Mesendoderm (in vitro differentiated cells): ENCODE results near the gene ZNF425.
A peak's percentile ranks its signal among the peaks of the same experiment; 100 is the strongest.

Experiments used
- DNase-seq: peaks from one replicate; pipeline ENCODE4 v3.0.0; 2013
- H2AK5ac ChIP-seq: 2 replicates; pipeline ENCODE4 v1.6.1; 2013; ENCODE audit warnings: low read length, inconsistent platforms
- H2BK120ac ChIP-seq: 2 replicates; pipeline ENCODE4 v1.6.1; 2013; ENCODE audit warnings: low read depth, mild to moderate bottlenecking, low read length, moderate library complexity, mixed read lengths
- H2BK15ac ChIP-seq: replicated peaks from 2 replicates; pipeline ENCODE4 v1.6.1; 2013; ENCODE audit warnings: low read depth, mild to moderate bottlenecking, moderate library complexity
- H2BK5ac ChIP-seq: 2 replicates; pipeline ENCODE4 v1.6.1; 2013; ENCODE audit warnings: low read length, inconsistent platforms
- H3K18ac ChIP-seq: 2 replicates; pipeline ENCODE4 v1.6.1; 2013; ENCODE audit warnings: mild to moderate bottlenecking, low read length, mixed read lengths
- H3K23ac ChIP-seq: one replicate; pipeline ENCODE4 v1.6.1; 2013; ENCODE audit warnings: low read length
- H3K27ac ChIP-seq: 2 replicates; pipeline ENCODE4 v1.5.1; 2013; ENCODE audit warnings: low read depth, mild to moderate bottlenecking, inconsistent platforms, low read length, moderate library complexity
- H3K27me3 ChIP-seq: 2 replicates; pipeline ENCODE4 v1.6.1; 2013; ENCODE audit warnings: low read length, control low read depth, mild to moderate bottlenecking, inconsistent platforms; ENCODE audit not compliant: insufficient read depth, poor library complexity
- H3K36me3 ChIP-seq: 2 replicates; pipeline ENCODE4 v1.6.1; 2013; ENCODE audit warnings: low read length, inconsistent platforms; ENCODE audit not compliant: control insufficient read depth, insufficient read depth
- H3K4ac ChIP-seq: one replicate; pipeline ENCODE4 v1.6.1; 2013; ENCODE audit warnings: low read depth, mild to moderate bottlenecking, low read length, moderate library complexity
- H3K4me1 ChIP-seq: 2 replicates; pipeline ENCODE4 v1.6.1; 2013; ENCODE audit warnings: low read depth, low read length, inconsistent platforms; ENCODE audit not compliant: control insufficient read depth
- H3K4me2 ChIP-seq: 2 replicates; pipeline ENCODE4 v1.6.1; 2013; ENCODE audit warnings: low read length
- H3K4me3 ChIP-seq: 2 replicates; pipeline ENCODE4 v1.5.1; 2013; ENCODE audit warnings: mild to moderate bottlenecking, low read length
- H3K56ac ChIP-seq: one replicate; pipeline ENCODE4 v1.6.1; 2013; ENCODE audit warnings: low read length
- H3K79me1 ChIP-seq: 2 replicates; pipeline ENCODE4 v1.6.1; 2013; ENCODE audit warnings: low read length, inconsistent platforms
- H3K79me2 ChIP-seq: 2 replicates; pipeline ENCODE4 v1.6.1; 2013; ENCODE audit warnings: mild to moderate bottlenecking, low read length; ENCODE audit not compliant: control insufficient read depth, insufficient read depth
- H3K9ac ChIP-seq: 2 replicates; pipeline ENCODE4 v1.6.1; 2013; ENCODE audit warnings: low read length, inconsistent platforms
- H4K5ac ChIP-seq: one replicate; pipeline ENCODE4 v1.6.1; 2013; ENCODE audit warnings: low read length
- H4K8ac ChIP-seq: one replicate; pipeline ENCODE4 v1.6.1; 2013; ENCODE audit warnings: low read depth, mild to moderate bottlenecking, control low read depth, low read length, moderate library complexity
- WGBS: extraction: QIAGEN DNeasy Blood & Tissue Kit; methylation state at CpG from one replicate; pipeline ENCODE4 v1.1.7; 2013; ENCODE audit warnings: low lambda C conversion rate, missing lambda C conversion rate; ENCODE audit not compliant: insufficient coverage; ENCODE audit errors: extremely low coverage; 5-methylcytosine and 5-hydroxymethylcytosine counted together

Gene ZNF425

DNA sequence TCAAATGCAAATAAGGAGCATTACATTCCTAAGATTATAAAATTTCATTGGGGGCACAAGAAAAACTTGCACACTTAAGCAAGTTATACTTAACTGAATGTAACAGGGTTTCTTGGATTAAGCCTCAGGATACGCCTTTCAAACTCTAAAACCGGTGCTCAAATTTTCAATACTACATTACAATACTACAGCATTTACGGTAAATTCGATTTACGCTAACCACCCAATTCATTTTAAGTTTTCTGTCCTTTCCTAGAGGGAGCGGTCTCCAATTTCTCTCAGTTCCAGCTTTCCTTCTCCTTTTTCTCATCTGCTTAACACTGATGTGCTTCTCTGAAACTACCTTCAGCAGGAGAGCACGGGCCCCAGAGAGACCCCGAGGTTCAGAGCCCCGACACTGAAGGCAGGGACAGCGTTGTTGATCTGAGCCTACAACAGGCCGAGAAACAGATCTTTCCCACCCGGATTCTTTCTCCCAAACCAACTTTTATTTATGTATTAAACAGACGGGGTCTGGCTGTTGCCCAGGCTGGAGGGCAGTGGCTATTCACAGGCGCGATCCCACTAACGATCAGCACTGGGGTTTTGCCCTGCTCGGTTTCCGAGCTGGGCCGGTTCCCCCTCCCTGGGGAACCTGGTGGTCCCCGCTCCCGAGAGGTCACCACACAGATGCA lies 798 bp downstream of the ZNF425 start:
- H3K56ac ChIP-seq, result peak overlapping the region; percentile 99
- H2AK5ac ChIP-seq, result no peak overlapping the region
- no peaks in the 10 kb centered on the region for H3K79me1 ChIP-seq
- H3K4me2 ChIP-seq, result peak overlapping the region; percentile 23
- peak overlapping the region; percentile 83 for H3K27ac ChIP-seq
- H3K4ac ChIP-seq, result peak overlapping the region; percentile 41
- no peak overlapping the region for H4K8ac ChIP-seq
- no peak overlapping the region for H2BK120ac ChIP-seq
- peak overlapping the region; percentile 95 for H3K4me3 ChIP-seq
- DNase-seq, result peak; percentile 52
- H3K4me1 ChIP-seq, result no peaks in the 10 kb centered on the region
- no peaks in the 10 kb centered on the region for H3K36me3 ChIP-seq
- H3K18ac ChIP-seq, result peak overlapping the region; percentile 89
- peak overlapping the region; percentile 99 for H3K9ac ChIP-seq
- H3K79me2 ChIP-seq, result peaks cover 10% of the 10 kb centered on the region
- WGBS, result 100% methylated on average over 4 of the region's 21 CpGs
- H3K23ac ChIP-seq, result peak overlapping the region; percentile 94
- H2BK15ac ChIP-seq, result no peak overlapping the region
- H3K27me3 ChIP-seq, result no peaks in the 10 kb centered on the region
- H2BK5ac ChIP-seq, result no peak overlapping the region
- H4K5ac ChIP-seq, result no peak overlapping the region

DNA sequence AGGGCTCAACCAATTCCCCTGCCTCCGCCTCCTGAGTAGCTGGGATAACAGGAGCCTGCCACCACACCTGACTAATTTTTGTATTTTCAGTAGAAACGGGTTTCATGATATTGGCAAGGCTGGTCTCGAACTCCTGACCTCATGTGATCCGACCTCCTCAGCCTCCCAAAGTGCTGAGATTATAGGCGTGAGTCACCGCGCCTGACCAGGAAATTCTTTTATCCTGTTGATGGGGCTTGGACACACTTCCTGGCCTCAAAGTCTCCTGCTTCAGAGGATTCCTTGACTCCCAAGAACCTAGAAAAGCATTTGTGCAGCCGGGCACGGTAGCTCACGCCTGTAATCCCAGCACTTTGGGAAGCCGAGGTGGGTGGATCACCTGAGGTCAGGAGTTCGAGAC lies 16.2 kb downstream of the ZNF425 start:
- no peak overlapping the region for H2BK15ac ChIP-seq
- no peak overlapping the region for H2BK5ac ChIP-seq
- H3K27ac ChIP-seq, result no peak overlapping the region
- no peak overlapping the region for H3K18ac ChIP-seq
- no peak overlapping the region for H3K23ac ChIP-seq
- no peak overlapping the region for H3K4me2 ChIP-seq
- H3K36me3 ChIP-seq, result no peaks in the 10 kb centered on the region
- no peak overlapping the region for H4K8ac ChIP-seq
- H3K4me3 ChIP-seq, result no peak overlapping the region
- no peak for DNase-seq
- H3K27me3 ChIP-seq, result no peaks in the 10 kb centered on the region
- H4K5ac ChIP-seq, result no peak overlapping the region
- H3K56ac ChIP-seq, result no peak overlapping the region
- H2AK5ac ChIP-seq, result no peak overlapping the region
- H3K4me1 ChIP-seq, result no peaks in the 10 kb centered on the region
- no peaks in the 10 kb centered on the region for H3K79me2 ChIP-seq
- H3K9ac ChIP-seq, result no peak overlapping the region
- no peak overlapping the region for H2BK120ac ChIP-seq
- no peak overlapping the region for H3K4ac ChIP-seq
- WGBS, result no CpG with 5 or more reads among the region's 12 CpGs
- H3K79me1 ChIP-seq, result no peaks in the 10 kb centered on the region

- H2AK5ac ChIP-seq, result no peak overlapping the region
- no peak overlapping the region for H3K27ac ChIP-seq
- no peak overlapping the region for H2BK5ac ChIP-seq
- H3K9ac ChIP-seq, result no peak overlapping the region
- H3K36me3 ChIP-seq, result no peaks in the 10 kb centered on the region
- H3K56ac ChIP-seq, result no peak overlapping the region
- H3K79me2 ChIP-seq, result no peaks in the 10 kb centered on the region
- no peak overlapping the region for H2BK120ac ChIP-seq
- no peaks in the 10 kb centered on the region for H3K27me3 ChIP-seq
- no peaks in the 10 kb centered on the region for H3K4me1 ChIP-seq
- H3K23ac ChIP-seq, result no peak overlapping the region
- no peak overlapping the region for H4K5ac ChIP-seq
- no peak overlapping the region for H3K4me3 ChIP-seq
- H3K4ac ChIP-seq, result no peak overlapping the region
- H4K8ac ChIP-seq, result no peak overlapping the region
- H3K18ac ChIP-seq, result no peak overlapping the region
- H2BK15ac ChIP-seq, result no peak overlapping the region
- H3K79me1 ChIP-seq, result no peaks in the 10 kb centered on the region
- H3K4me2 ChIP-seq, result no peak overlapping the region
- no peak for DNase-seq
- no CpG with 5 or more reads among the region's 25 CpGs for WGBS
Observed at GRCh38 chr7:149104749-149105148, 21.4 kb downstream of the ZNF425 start.

DNA sequence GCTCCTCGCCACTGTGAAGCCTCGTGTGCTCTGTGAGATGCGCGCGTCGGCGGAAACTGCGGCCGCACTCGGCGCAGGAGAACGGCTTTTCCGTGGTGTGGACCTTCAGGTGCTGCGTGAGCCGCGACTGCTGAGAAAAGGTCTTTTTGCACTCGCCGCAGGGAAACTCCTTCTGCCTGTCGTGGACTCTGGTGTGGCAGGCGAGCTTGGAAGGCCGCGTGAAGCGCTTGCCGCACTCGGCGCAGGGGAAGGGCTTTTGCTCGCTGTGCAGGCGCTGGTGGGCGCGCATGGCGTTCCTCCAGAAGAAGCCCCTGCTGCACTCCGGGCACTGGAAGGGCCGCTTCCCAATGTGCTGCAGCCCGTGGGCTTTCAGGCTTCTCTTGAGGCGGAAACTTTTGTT lies 21.9 kb downstream of the ZNF425 start:
- H3K4ac ChIP-seq, result no peak overlapping the region
- no peak overlapping the region for H3K18ac ChIP-seq
- no peaks in the 10 kb centered on the region for H3K4me1 ChIP-seq
- no peak overlapping the region for H3K27ac ChIP-seq
- no peak overlapping the region for H2BK120ac ChIP-seq
- no peaks in the 10 kb centered on the region for H3K79me1 ChIP-seq
- no peak overlapping the region for H3K4me2 ChIP-seq
- no peak overlapping the region for H3K23ac ChIP-seq
- no peak overlapping the region for H3K56ac ChIP-seq
- DNase-seq, result no peak
- no peak overlapping the region for H3K4me3 ChIP-seq
- no CpG with 5 or more reads among the region's 35 CpGs for WGBS
- H3K27me3 ChIP-seq, result no peaks in the 10 kb centered on the region
- H4K8ac ChIP-seq, result no peak overlapping the region
- no peak overlapping the region for H2BK5ac ChIP-seq
- no peaks in the 10 kb centered on the region for H3K79me2 ChIP-seq
- no peak overlapping the region for H2BK15ac ChIP-seq
- H4K5ac ChIP-seq, result no peak overlapping the region
- no peak overlapping the region for H2AK5ac ChIP-seq
- no peaks in the 10 kb centered on the region for H3K36me3 ChIP-seq
- H3K9ac ChIP-seq, result no peak overlapping the region

DNA sequence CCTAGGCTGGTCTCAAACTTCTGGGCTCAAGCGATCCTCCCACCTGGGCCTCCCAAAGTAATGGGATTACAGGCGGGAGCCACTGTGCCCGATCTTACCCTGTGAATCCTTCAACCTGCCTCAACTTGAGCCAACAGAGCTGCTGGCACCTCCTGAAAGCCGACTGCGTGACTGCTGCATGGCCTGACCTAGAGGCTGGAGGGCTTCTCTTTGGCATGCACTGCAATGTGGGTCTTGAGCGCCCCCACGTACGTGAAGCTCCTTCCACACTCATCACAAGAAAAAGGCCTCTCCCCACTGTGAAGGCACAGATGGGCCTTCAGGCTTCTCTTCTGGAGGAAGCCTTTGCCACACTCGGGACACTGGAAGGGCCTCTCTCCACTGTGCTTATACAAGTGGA lies 22.7 kb downstream of the ZNF425 start:
- Histone ChIP-seq H3K4ac (no peak overlapping the region), H2AK5ac (no peak overlapping the region), H3K4me3 (no peak overlapping the region), H3K9ac (no peak overlapping the region), H3K4me1 (no peaks in the 10 kb centered on the region), H3K79me1 (no peaks in the 10 kb centered on the region), H3K27me3 (no peaks in the 10 kb centered on the region), H3K27ac (no peak overlapping the region), H2BK120ac (no peak overlapping the region), H4K5ac (no peak overlapping the region), H3K4me2 (no peak overlapping the region), H2BK5ac (no peak overlapping the region), H3K18ac (no peak overlapping the region), H4K8ac (no peak overlapping the region), H3K23ac (no peak overlapping the region), H3K79me2 (no peaks in the 10 kb centered on the region), H3K36me3 (no peaks in the 10 kb centered on the region), H3K56ac (no peak overlapping the region), H2BK15ac (no peak overlapping the region)
- no CpG with 5 or more reads among the region's 9 CpGs for WGBS
- DNase-seq, result peak; percentile 26

DNA sequence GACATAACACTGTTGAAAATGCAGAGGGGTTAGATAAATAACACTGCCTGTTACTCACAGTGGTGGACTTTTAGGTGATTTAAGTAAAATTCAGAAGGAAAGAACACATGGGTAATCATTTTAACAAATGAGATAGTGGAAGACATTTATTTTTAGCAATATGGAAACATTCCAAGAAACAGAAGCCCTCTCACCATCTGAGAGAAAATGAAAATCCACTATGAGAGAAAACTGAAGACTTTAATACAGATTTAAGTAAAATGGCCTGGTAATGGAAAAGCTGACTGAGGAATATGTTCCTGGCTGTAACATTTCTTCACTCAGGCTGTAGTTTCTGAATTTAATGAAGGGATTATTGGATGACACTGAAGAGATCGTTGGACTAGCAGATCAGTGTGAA lies 23.5 kb downstream of the ZNF425 start:
- H3K4me3 ChIP-seq, result no peak overlapping the region
- no CpG with 5 or more reads among the region's 1 CpG for WGBS

More for the DNA sequence above, 23.5 kb downstream of the ZNF425 start:
- no peak overlapping the region for H3K18ac ChIP-seq
- no peaks in the 10 kb centered on the region for H3K27me3 ChIP-seq
- H2AK5ac ChIP-seq, result no peak overlapping the region
- no peak overlapping the region for H4K5ac ChIP-seq
- H4K8ac ChIP-seq, result no peak overlapping the region
- no peak overlapping the region for H3K9ac ChIP-seq
- H3K4me1 ChIP-seq, result no peaks in the 10 kb centered on the region
- DNase-seq, result no peak
- H3K23ac ChIP-seq, result no peak overlapping the region
- H3K4ac ChIP-seq, result no peak overlapping the region
- H2BK15ac ChIP-seq, result no peak overlapping the region
- H2BK5ac ChIP-seq, result no peak overlapping the region
- H3K27ac ChIP-seq, result no peak overlapping the region
- H2BK120ac ChIP-seq, result no peak overlapping the region
- no peaks in the 10 kb centered on the region for H3K79me1 ChIP-seq
- H3K36me3 ChIP-seq, result no peaks in the 10 kb centered on the region
- no peak overlapping the region for H3K56ac ChIP-seq
- H3K79me2 ChIP-seq, result no peaks in the 10 kb centered on the region
- no peak overlapping the region for H3K4me2 ChIP-seq
